Stimulated activated CD4-positive, alpha-beta T cell treated with anti-CD3 and anti-CD28 coated beads, TNF-alpha, amount 100 ng/mL, for 1 hour (primary cell): Measurements from ENCODE around the gene TMUB2.
"Not testable (repeated sequence)": the region's sequence is repeated elsewhere in the genome, so short reads cannot be mapped to it uniquely, and the experiment has no call there.

Experiments used
- DNase-seq, 3 donors: peaks; one replicate each; pipeline ENCODE4 v3.0.0-alpha.2; 2020; ENCODE audit warnings: low read depth in 3 of 3, low spot score in 1 of 3

Gene TMUB2

DNA sequence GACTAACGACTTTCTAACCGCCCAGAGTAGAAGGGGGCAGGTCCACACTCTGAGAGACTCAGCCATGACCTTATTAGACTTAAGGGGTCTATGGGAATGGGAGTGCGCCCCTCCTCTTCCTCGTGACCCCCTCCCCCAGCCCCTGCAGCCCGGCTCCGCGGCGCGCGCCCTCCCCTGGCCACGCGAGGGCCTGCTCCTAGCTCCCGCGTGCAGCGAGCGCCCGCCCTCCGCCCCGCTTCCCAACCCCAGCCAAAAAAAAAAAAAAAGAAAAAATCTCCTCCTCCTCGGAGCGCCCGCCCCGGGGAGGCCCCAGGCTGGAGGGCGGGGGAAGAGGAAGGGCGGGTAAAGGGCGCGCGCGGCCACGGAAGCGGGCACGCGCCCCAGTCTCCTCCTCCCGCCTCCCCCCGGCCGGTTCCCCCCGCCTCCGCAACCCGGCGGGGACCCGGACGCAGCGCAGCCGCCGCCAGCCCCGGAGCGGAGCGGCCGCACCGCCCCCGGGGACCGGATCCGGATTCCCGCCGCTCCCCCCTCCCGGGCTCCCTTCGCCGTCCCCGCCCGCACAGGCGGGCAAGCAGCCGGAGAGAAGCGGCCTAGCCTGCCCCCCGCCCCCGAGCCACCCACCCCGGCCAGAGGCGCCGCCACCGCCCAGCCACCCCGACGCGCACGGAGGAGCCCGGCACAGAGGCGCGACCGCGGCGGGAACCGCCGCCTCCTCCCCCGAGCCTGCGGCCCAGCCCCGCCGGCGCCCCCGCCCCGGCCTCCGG lies 31.8 kb downstream of the TMUB2 start:
- DNase-seq = peak; percentile 79 to 84 (median 81)

DNA sequence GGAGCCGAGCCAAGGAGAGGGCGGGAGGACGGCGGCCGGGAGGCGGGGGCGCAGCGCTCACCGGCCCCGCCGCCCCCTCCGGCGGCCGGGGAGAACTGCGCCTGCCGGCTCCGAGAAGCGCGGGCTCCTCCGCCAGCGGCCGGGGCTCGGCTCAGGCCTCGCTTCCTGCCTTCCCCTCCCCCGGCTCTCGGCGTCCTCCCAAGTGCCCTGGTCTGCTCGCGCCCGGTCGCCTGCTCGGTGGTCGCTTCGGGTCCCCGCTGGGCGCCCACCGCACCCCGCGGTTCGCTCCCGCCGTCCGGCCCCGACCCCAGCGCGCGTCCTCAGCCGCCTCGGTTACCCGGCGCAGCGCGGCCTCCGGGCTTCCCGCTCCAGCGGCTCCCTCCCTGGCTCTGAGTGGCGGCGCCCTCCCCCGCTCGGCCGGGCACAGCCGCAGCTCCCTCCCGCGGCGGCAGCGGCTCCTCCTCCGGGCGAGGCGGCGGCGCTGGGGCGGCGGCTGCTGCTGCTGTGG lies 32.4 kb downstream of the TMUB2 start:
- peak in 2 of 3 donors; percentile 48 to 55 for DNase-seq

DNA sequence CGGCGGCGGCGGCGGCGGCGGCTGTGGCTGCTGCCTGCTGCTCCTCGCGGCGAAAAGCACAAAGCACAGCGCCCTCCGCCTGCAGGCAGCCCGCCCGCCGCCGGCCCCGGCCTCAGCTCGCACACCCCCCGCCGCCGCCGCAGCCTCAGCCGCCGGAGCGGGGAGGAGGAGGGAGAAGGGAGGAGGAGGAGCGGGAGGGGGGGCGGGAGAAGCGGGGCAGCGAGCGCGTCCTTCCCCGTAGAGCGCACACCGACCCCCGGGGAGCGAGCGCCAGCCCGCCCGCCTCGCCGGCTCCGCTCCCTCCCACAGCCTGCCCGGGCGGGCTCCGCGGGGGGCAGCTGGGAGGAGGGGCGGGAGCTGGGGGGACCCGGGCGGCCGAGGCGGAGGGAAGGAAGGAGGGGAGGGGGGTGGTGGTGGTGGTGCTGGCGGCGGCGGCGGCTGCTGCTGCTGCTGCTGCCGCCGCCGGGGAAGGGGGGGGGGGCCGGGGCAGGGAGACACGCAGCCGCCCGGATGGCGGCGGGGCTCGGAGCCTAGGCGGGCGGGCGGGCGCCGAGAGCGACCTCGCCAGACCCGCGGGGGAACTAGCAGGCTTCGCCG lies 32.9 kb downstream of the TMUB2 start, which contains the start of gene UBTF:
Gene UBTF (minus strand): TSS at position 60 of the 597 bp plus-strand sequence. CDS start 1,446 bp downstream, outside the sequence.
- peak in 2 of 3 donors; percentile 53 to 61 for DNase-seq

DNA sequence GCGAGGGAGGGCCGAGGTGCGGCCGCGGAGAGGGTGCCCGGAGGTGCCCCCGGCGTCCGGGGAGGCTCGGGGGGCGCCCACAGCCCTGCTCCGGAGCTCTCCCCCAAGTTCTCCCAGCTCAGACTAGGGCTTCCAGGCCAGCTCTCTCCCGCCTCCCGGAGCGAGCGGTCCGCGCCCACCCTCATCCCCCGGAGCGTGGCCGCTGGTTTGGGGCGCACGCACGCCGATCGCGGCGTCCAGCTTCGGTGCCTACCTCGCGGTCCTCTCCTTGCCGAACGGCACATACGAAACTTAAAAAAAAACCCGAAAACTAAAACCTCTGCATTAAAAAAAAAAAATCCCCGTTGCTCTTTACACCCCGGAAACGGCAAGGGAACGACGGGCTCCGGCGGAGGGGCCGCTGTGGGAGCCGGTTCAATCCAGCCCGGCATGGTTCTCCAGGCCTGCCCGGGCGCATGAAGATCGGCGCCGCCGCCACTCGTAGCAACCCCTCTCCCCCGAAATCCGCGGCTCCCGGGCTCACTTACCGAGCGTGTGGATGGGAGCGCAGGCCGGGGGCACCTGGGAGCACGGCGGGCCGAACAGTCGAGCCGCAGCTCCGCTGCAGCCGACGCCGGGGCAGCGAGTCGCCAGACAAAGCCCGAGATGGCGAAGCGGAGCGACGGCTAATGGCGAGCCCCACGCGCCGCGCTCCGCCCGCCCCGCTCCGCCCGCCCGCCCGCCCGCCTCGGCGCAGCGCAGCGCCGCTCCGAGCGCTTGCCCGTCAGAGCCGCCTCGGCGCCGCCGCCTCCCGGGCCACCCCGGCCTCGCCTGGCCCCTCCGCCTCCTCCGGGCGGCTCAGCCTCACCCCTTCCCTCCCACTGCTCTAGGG lies 33.7 kb downstream of the TMUB2 start:
- DNase-seq = peak in 2 of 3 donors; percentile 22 to 44

DNA sequence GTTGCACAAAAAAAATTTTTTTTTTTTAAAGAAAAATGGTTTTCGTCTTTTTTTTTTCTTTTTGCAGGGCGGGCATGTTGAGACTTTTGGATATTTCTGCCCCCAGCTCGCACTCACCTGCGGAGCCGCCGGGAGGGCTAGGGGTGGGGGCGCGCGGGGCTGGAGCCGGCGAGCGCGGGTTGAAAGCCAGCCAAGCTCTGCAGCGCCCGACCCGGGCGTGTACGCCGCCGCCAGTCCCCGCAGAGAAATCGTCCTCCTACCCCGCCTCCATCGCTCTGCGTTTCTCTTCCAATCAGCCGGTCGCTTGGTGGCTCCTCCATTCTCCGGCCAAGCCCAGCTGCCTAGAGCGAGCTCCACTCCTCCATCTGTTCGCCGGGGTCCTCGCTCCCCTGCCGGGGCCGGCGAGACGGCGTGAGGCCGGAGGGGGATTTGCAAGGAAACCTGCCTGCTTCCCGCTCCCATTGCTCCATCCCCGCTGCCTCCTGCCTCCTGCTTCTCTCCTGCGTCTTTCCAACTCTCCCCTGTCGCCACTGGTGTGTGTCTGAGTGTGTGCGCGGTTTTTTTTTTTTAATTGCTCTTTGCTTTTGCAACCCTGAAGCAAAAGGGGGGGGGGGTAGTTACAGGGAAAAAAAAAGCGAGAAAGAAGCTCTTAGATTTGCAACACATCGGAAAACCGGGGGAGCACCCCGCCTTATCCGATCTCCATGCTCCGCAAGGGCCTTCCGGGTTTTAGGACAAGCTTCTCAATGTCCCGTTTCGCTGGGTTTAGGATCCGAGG lies 34.5 kb downstream of the TMUB2 start:
- DNase-seq = peak in 2 of 3 donors; percentile 26 to 38

DNA sequence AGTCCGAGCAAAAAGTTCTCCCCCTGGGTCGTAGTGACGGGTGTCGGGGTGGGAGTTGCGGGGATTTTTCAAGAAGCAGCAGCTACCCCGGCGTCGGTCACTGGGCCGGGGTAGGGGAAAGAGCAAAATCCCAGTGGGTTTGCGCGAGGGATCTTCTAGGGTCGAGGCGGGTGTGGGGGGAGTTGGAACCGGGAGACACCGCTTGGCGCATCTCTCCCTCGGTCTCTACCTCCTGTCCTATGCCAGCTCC lies 35.0 kb downstream of the TMUB2 start:
- no peak for DNase-seq

DNA sequence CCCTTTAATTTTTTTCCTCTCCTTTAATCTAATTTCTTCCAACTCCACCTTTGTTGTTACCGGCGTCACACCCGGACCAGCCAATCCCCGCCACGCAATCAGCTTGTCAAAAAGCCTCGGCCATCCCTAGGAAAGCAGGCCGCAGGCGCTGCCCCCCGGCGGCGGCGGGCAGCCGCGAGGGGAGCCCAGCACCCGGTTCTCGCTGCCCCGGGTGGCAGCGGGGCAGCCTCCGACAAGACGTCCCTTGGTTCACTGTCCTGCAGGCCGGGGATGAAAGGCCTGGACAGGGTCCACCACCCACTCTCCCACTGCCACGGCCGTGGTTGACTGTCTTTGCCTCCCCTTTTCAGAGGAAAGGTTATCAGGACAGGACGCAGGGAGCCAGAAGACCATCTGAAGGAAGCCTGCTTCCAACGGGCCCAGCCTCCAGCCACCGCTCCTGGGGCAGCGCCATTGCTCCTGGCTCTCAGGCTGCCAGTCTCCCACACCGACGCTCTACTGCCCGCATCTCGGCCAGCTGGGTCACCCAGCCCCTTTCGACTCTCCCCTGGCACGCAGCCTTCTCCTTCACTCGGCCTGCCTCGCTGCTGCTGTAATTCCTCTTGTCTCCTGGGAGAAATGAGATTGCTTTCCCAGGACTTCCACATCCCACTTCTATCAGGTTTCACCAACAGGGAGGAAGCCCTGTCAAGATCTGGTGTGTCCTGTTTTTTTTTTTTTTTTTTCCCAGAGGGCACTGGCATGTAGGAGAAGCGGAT lies 35.5 kb downstream of the TMUB2 start:
- no peak for DNase-seq

DNA sequence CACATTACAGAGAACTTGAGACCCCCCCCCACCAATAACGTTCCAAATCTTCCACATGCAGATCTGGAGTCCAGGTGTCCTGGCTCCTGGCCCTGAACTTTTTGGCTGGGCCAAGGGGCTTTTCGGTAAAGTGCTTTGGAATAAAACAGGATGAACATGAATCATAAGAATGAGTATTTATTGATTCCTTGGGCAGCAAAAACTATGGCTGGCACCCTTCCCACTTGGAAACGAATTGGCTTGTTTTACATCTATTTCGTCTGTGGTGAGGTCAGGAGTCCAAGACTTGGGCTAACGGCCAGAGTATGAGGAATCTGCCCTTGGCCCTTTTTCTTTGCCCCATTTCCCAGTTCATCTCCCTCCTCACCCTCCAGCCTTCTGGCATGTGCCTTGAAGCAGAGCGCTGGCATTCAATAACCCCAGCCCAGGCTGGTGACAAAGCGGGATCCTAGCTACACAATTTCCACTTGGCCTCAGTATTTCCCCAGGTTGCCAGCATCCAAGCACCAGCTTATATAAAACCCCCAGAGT lies 36.8 kb downstream of the TMUB2 start:
- no peak for DNase-seq

DNA sequence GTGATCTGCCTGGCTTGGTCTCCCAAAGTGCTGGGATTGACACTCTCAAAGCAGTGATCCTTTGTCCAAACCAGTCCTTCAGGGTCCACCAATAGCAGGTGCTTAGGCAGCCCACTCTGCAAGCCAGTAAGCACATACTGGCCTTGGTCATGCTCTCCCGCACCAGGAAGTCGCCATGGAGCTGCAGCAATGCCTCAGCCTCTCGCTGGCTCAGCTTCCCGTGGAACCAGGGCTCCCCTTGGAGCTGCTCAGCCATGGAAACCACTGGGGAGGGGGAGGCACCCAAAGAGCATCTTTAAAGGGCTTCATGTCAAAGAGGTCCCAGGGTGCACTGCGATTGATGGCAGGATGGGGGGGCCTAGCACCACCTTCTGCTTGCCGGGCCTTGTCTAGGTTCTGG lies 42.3 kb downstream of the TMUB2 start:
- DNase-seq = no peak

DNA sequence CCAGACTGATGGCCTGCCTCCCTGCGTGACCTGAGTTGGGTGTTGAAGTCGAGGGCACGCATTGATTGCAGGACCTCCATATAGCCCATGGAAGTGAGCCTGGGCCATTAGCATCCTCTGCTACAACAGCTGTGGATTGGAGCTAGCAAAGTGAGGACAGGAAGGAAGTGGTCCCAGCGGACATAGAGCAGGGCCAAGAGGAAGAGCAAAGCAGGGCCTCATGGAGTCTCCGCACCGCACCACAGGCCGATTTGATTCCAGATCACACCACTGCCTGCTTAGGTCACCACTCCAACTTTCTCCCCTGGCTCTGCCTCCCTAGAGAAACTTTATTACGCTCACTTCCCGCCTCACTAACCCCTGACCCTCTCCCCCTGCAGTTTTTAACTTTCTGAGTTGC lies 43.4 kb downstream of the TMUB2 start:
- DNase-seq = no peak

DNA sequence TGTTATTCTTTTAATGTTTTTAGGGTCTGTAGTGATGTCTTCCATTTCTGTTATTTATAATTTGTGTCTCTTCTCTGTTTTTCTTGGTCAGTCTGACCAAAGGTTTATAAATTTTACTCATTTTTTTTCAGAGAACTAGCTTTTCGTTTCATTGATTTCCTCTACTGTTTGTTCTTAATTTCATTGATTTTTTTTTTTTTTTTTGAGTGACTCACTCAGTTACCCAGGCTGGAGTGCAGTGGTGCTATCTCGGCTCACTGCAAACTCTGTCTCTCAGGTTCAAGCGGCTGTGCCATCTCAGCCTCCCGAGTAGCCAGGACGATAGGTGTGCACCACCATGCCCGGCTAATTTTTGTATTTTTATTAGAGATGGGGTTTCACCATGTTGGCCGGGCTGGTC lies 45.3 kb downstream of the TMUB2 start:
- no peak for DNase-seq

DNA sequence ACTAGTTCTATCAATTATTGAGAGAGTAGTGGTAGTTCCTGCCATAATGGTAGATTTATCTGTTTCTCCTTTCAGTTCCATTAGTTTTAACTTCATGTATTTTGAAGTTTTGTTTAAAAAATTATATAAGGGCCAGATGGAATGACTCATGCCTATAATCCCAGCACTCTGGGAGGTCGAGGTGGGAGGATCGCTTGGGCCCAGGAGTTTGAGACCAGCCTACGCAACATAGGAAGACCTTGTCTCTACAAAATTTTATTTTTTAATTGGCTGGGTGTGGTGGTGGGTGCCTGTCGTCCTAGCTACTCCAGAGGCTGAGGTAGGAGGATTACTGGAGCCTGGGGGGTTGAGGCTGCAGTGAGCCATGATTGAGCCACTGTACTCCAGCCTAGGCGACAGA lies 46.8 kb downstream of the TMUB2 start:
- DNase-seq = no peak

DNA sequence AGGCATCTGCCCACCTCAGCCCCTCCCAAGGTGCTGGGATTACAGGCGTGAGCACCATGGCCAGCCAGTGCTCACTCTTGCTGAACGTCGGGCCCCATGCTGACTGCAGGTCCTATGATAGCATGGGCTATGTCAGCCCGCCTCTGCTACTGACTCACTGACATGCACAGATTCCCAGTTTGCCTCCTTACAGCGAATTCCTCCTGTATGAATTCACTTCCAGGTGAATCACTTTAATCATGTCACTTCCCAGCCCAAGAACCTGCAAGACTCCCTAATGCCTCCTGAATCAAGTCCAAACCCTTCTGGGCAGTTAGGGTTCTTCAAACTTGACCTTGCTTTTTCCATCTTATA lies 48.8 kb downstream of the TMUB2 start:
- DNase-seq = no peak

DNA sequence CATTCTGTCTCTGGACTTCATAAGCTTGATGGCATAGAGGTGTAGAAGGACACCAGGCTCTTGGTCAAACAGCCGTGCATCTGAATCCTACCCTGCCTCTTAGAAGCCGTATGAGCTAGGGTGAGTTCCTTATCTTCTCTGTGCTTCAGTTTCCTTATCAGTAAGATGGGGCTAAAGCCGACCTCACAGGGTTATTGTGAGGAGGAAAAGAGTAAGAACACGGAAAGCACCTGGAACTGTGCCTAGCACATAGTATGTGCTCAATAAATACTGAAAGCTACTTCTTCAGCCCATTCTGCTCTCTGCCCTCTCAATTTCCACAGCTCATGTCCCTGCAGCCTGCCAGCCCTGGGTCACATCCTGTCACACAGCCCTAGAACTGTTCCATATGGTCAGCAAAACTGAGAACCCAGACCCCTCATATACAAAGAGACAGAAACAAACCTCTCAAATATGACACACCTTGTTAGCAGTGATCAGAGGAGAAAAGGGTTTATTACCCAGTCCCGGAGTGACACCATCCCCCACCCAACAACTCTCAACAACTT lies 49.7 kb downstream of the TMUB2 start:
- DNase-seq = no peak

DNA sequence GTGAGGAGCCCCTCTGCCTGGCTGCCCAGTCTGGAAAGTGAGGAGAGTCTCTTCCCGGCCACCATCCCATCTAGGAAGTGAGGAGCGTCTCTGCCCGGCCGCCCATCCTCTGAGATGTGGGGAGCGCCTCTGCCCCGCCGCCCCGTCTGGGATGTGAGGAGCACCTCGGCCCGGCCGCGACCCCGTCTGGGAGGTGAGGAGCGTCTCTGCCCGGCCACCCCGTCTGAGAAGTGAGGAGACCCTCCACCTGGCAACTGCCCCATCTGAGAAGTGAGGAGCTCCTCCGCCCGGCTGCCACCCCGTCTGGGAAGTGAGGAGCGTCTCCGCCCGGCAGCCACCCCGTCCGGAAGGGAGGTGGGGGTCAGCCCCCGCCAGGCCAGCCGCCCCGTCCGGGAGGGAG lies 51.1 kb downstream of the TMUB2 start:
- not testable (repeated sequence) for DNase-seq

DNA sequence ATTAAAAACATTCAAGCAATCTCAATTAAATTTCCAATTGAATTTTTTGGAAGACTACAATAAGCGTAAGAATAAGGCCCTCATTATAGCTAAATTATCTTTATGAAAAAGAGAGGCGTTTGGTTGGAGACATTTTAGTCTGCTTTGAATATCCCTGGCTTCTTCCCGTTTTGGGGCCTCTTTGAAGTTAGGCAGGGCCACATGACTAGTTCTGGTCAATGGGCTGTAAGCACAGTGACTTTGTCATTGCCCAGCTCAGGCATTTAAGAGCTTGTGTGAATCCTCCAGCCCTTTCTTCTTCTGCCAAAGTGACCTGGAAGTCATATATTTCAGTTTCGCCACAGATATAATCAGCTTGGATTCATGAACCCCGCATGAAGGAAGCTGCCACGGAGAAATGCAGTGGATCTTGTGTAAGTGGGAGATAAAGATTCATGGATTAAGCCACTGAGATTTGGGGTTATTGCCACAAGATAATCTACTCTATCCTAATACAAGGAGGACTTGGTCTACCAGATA lies 54.4 kb downstream of the TMUB2 start:
- DNase-seq = no peak
